Psoas muscle (tissue), 8 donors: ENCODE measurements around the gene INSYN2A. TPM values are rescaled to one million over a fixed set of nuclear protein-coding genes. Genes with fewer than 3 reads are reported as not detected.

ENCODE experiments used
- ATAC-seq, 4 donors: fragments of 200-7000 bp; cut with Tn5 transposase; one replicate each; pipeline ENCODE4 v1.9.1; 2020; ENCODE audit warnings: moderate library complexity in 3 of 4, mild to moderate bottlenecking in 2 of 4
- DNase-seq, 2 donors: peaks; one replicate each; pipeline ENCODE4 v3.0.0-alpha.2; 2020
- H3K27ac ChIP-seq: fragments of 200-600 bp; one replicate; pipeline ENCODE4 v1.8.0; 2022
- H3K27me3 ChIP-seq, 3 donors: fragments of 200-600 bp in 1 of 3; one replicate each; pipeline versions ENCODE4 v1.6.1 to v1.8.0; 2013 to 2022; ENCODE audit warnings: low read length in 2 of 3, mild to moderate bottlenecking in 2 of 3, moderate library complexity in 1 of 3; ENCODE audit not compliant: insufficient read depth in 3 of 3
- H3K36me3 ChIP-seq, 2 donors: fragments of 200-600 bp in 1 of 2; one replicate each; pipeline versions ENCODE4 v1.6.1 to v1.8.0; 2013 to 2022; ENCODE audit warnings: low read depth in 1 of 2, mild to moderate bottlenecking in 1 of 2, moderate library complexity in 1 of 2; ENCODE audit not compliant: insufficient read depth in 1 of 2
- H3K4me1 ChIP-seq: fragments of 200-600 bp; one replicate; pipeline ENCODE4 v1.8.0; 2022
- H3K4me3 ChIP-seq: fragments of 200-600 bp; one replicate; pipeline ENCODE4 v1.8.0; 2022; ENCODE audit warnings: mild to moderate bottlenecking
- H3K9me3 ChIP-seq: fragments of 200-600 bp; one replicate; pipeline ENCODE4 v1.8.0; 2022
- CTCF ChIP-seq: fragments of 200-600 bp; IDR thresholded peaks from one replicate; pipeline ENCODE4 v1.8.0; 2022; ENCODE audit warnings: antibody characterized with exemption
- WGBS, 3 donors: extraction: QIAGEN DNeasy Blood & Tissue Kit; methylation state at CpG; one replicate each; pipeline versions ENCODE4 v1.1.6 to v1.1.7; 2013; 5-methylcytosine and 5-hydroxymethylcytosine counted together
- intact Hi-C, 2 donors: fragments of 100-400 bp; cut with DNase I; formaldehyde crosslinking; loops; one replicate each; pipeline versions ENCODE4 v1.11.0 to v1.14.2; 2022
- polyA plus RNA-seq, 3 donors: library from polyadenylated mRNA; stranded (reverse); fragments of 200-250 nt; gene quantifications; one replicate each; pipeline ENCODE4 v1.2.3, GENCODE V29; 2013
- total RNA-seq, 4 donors: library from RNA; stranded (reverse); fragmentation: NEBNext Ultra II Directional in 2 of 4; extraction: Animal tissue kit (Norgen Biotek cat#: 25700) in 2 of 4; gene quantifications; one replicate each; pipeline versions ENCODE4 v1.2.1 to v1.2.4, GENCODE V29; 2021 to 2023
- donor health status: healthy with polysubstance abuse.
- donor health status: DM: no; HTN: no; CAD: no; lungs with moderate emphysema.
- donor health status: Bipolar disorder and iron deficiency.
- donor health status: healthy.
- donor health status: DM: yes; HTN: yes; CAD: no.
- donor health status: DM: no; HTN: no; CAD: no.
- donor health status: DM: no; HTN: no; CAD: no.
- donor health status: DM: yes; HTN: yes; CAD: no.

The INSYN2A gene
- total and polyA plus RNA-seq, 7 donors: 0.01 to 0.19 (median 0.10) TPM; not detected in 2

- intact Hi-C loops: no loop called here
- Histone ChIP-seq H3K36me3 (no peaks in the 10 kb centered on the region), H3K9me3 (no peaks in the 10 kb centered on the region), H3K27me3 (no peaks in the 10 kb centered on the region), H3K4me1 (no peaks in the 10 kb centered on the region), H3K4me3 (no peak overlapping the region), H3K27ac (no peak overlapping the region)
- TF ChIP-seq CTCF: no peak
- DNase-seq (no peak), ATAC-seq (no peak)
- WGBS, 3 donors: 92 to 94% (median 93%) methylated on average over 13 of the region's 13 CpGs
These were observed 36.6 kb downstream of the INSYN2A start for GRCh38 chr10:127159648-127160245.

GRCh38 chr10:127158662-127159061, 37.7 kb downstream of the INSYN2A start:
- WGBS, 3 donors: 99 to 100% (median 100%) methylated on average over 2 of the region's 2 CpGs
- no peak for TF ChIP-seq CTCF
- Histone ChIP-seq H3K4me3 (no peak overlapping the region), H3K36me3 (no peaks in the 10 kb centered on the region), H3K9me3 (no peaks in the 10 kb centered on the region), H3K27me3 (no peaks in the 10 kb centered on the region), H3K4me1 (no peaks in the 10 kb centered on the region), H3K27ac (no peak overlapping the region)
- no peak for ATAC-seq
- intact Hi-C loops: no loop called here
- no peak for DNase-seq

- H3K4me1 ChIP-seq: no peaks in the 10 kb centered on the region
- no peaks in the 10 kb centered on the region for H3K36me3 ChIP-seq
- intact Hi-C loops: no loop called here
- ATAC-seq: no peak
- WGBS, 3 donors: 15 to 19% (median 17%) methylated on average over 2 of the region's 2 CpGs
- no peaks in the 10 kb centered on the region for H3K27me3 ChIP-seq
- no peaks in the 10 kb centered on the region for H3K9me3 ChIP-seq
- no peak overlapping the region for H3K4me3 ChIP-seq
- DNase-seq: no peak
- no peak for TF ChIP-seq CTCF
- no peak overlapping the region for H3K27ac ChIP-seq
These were observed 38.7 kb downstream of the INSYN2A start for GRCh38 chr10:127157506-127158200.

- H3K4me1 ChIP-seq: no peaks in the 10 kb centered on the region
- ATAC-seq (no peak), DNase-seq (no peak)
- 87 to 92% (median 88%) methylated on average over 4 of the region's 4 CpGs for WGBS, 3 donors
- H3K4me3 ChIP-seq: no peak overlapping the region
- intact Hi-C loops: no loop called here
- H3K27me3 ChIP-seq: no peaks in the 10 kb centered on the region
- no peaks in the 10 kb centered on the region for H3K36me3 ChIP-seq
- H3K9me3 ChIP-seq: no peaks in the 10 kb centered on the region
- H3K27ac ChIP-seq: no peak overlapping the region
- TF ChIP-seq CTCF: no peak
These were observed 39.3 kb downstream of the INSYN2A start for GRCh38 chr10:127157089-127157488.
